Stimulated activated CD4-positive, alpha-beta T cell treated with anti-CD3 and anti-CD28 coated beads, Interleukin-12 subunit alpha, Interleukin-12 subunit beta, amount 100 ng/mL, for 48 hours (primary cell): ENCODE measurements around the gene AJAP1.

Source experiments
- DNase-seq, 3 donors: peaks; one replicate each; pipeline ENCODE4 v3.0.0-alpha.2; 2020; ENCODE audit warnings: low read depth in 2 of 3, low spot score in 1 of 3

Gene AJAP1

DNA sequence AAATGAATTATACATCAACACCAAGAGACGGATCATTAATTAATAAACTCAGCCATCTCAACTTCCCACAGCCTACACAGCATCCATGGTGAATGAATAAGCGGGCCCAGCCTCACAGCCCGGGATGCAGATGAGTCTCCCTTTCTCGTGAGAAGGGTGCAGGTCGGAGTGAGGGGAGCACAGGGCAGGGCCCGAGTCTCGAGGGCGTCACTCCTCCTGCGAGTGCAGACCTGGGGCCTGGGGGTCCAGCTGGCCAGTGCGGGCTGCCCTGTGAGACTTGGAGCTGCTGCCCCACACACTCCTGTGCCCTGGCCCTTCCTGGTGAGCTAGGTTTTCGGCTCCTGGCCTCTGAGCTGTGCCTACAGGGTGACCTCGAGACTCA is 74.7 kb downstream of the AJAP1 start:
- no peak for DNase-seq

DNA sequence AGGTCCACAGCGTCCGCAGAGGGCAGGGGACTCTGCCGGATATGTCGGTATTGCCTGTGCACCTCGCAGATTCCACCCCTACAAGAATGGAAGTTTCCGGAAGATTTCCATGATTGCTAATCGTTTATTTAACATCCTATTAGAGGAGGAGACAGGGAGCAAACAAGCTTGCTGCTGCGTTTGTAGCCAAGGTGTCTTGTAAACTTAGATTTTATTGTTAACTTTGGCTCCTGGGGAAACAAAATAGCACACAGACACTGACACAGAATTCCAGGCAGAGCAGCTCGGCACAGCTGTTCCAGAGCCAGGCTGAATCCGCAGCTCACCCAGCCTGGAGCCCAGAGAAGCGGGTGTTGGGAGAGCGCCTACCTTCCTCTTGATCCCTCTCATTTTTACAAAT is 75.7 kb downstream of the AJAP1 start:
- DNase-seq = no peak

DNA sequence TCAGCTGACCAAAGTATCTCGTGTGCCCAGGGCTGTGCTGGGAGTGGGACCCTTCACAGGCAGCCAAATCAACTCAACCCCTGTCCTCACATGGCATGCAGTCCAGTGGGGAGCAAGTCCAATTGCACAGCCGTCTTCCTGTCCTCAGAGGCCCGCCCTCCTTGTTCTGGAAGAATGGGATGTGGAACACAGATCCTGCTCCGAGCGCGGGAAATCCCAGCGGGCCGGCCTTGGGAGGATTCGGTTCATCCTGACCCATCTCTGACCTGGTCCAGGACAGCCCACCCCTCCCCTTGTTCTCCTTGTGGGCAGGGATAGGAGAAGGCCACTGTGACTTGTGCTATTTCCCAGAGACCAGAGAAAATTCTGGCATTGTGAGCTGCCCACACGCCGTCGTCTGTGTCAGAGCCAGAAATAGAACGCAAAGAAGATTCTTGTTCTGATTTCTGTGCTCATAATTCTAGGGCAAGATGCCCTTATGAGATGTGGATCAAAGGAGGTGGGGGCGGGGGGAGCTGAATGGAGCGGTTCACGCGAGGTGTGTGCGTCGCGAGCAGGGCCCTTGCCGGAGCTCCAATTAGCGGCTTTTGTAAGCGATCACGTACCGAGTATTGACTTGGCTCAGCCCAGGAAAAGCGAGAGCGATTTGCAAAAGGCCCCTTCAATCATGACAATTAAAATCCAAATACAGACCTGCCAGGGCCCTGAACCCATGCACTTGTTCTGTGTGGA is 79.2 kb downstream of the AJAP1 start:
- DNase-seq = no peak

DNA sequence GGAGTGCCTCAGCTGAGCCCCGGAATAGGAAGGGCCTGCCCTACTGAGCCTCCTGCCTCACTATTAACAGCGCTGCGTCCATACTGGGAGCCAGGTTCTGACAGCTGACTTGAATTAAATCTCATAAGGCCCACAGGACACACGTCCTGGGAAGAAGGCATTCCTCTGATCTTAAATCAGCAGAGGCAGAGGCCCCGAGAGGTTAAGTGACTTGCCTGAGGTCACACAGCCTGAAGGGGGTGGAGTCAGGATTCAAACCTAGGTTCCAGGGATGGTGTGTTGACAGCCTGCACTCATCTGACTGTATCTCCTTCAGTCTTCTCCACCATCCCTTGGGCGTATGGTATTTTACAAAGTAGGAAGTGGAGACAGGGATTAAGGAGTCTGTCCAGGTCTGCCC is 79.8 kb downstream of the AJAP1 start:
- no peak for DNase-seq

DNA sequence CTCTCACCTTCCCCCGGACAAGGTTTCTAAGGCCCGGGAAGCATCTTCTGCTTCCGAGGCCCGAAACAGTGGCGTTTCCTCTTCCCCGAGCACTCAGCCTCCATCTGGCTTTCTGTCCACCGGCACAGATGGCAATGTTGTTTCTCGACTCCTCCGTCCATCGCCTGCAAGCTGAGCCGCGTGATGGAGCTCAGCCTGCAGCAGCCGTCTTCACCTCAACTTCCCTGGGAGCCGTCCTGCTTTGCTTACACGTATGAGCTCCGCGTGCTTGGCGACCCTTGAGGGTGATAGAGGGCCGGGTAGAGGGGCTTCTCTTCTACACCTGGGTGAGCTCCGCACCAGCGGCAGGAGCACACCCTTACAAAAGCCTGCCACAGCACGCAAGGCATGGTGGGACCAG is 80.4 kb downstream of the AJAP1 start:
- no peak for DNase-seq

DNA sequence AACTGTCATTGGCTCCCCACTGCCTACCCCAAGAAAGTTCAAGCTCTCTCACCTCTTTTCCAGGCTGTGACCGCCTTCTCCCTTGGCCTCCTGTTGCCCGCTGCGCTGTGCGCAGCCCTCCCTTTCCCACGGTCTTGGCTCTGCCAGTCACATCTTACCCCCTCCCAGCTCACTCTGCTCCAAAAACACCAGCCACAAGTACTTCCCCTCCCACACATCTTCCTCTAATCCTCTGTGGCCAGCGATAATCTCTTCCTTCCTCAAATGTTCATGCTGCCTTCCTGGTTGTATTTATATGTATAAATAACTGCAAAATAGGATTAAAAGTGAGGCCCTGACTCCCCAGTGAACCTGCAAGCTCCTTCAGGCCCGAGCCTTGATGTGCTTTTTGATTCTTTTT is 81.8 kb downstream of the AJAP1 start:
- DNase-seq = no peak

DNA sequence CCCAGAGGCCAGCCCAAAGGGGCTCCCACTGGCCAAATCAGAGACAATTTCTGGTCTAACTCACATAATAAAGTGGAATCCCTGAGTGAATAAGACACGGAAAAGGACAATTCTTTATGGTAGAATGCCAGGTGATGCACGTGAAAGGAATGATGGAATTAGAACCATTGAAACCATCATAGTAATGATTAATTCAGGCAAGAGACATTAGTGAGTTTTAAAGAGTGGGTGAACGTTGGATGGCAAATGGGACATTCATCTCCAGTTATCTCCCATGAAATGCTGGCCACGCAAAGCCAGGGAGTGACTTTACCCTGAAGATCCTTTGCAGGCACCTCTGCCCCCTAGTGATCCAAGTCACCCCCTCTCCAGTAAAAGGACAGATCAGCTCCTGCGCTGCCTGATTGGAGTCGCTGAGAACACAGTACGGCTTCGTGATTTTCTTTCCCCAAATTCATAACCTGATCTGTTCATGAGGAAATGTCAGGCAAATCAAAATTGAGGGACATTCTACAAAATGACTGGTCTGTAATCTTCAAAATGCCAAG is 87.5 kb downstream of the AJAP1 start:
- no peak for DNase-seq

DNA sequence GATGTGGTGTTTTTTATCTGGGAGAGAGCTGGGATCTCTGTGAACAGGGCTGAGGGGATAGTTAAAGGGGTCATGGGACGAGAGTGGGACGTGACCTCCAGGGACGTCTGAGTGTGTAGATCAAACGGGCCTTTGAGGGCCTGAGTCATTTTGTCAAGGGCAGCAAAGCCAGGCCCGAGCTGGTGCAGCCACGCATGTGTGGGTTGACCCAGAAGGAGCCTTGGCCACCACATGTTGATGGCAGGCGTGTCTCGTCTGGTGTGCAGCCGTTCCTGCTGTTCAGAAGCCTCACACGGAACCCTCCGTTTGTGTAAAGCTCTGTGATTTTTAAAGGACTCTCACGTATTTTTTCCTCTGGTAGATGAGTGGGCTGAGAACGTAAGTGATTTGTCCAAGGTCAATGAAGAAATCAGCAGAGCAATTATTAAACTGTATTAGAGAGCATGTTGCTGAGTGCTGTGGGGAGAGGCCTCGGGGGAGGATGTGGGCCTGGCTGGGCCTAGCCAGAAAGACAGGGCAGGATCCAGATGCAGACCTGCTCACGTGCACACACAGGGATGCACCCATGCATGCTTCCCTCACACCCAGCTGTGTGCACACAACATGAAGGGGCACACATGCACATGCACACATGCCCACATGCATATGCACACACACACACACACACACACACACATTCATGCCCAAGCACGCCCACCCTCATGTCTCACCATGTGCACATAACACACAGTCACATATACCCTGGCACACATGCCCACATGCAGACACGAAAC is 89.8 kb downstream of the AJAP1 start:
- DNase-seq = no peak

DNA sequence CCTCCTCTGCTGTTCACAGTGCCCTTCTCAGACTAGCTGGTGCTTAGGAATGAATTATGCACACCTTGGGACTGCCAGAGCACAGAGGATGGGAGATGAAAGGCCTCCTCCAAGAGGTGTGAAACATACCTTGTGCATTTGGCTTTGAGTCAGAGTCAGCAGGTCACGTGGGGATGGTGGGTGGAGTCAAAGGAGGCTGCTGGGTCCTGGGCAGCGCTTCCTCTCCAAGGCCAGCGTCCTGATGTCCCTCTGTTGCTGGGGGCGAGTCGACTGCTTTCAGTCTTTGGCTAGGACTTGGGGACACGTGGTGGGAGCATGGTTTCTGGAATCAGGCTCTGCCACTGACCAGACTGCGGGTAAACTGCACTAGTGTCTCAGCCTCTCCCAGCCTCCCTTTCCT is 91.2 kb downstream of the AJAP1 start:
- DNase-seq = no peak

DNA sequence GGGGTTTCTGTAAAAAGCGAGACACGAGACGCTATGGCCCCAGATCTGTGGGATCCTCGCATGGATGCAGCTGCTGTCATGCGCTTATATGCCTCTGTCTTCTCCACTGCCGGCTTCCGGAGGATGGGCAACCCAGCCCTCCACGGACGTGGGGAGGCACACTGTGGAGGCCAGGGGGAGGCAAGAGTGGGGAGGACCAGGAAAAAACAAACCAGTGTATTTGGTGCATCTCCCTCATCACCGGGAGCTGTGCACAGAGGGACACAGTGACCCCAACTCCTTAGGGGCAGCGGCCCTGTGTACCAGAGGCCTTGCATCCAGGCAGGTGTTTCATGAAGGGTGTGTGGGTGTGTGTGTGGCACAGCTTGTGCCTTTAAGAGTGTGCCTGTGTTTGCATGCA is 95.0 kb downstream of the AJAP1 start:
- no peak for DNase-seq

DNA sequence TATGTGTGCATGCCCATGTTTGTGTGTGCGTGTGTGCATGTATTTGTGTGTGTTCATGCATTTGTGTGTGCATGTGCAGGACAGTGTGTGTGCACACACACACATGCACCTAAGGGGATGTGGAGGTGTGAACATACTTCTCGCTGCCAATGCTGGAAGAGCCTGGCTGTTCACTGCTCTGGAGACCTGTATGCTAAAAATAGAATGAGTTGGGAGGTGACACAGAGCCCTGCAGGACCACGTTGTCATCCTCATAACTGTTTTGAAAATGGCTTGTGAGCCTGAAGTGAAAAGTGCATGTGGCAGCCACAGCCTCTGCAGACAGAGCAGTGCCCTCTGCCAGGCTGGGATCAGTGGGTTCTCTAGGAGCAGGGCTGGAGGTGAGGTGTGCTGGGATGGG is 95.8 kb downstream of the AJAP1 start:
- DNase-seq = no peak

DNA sequence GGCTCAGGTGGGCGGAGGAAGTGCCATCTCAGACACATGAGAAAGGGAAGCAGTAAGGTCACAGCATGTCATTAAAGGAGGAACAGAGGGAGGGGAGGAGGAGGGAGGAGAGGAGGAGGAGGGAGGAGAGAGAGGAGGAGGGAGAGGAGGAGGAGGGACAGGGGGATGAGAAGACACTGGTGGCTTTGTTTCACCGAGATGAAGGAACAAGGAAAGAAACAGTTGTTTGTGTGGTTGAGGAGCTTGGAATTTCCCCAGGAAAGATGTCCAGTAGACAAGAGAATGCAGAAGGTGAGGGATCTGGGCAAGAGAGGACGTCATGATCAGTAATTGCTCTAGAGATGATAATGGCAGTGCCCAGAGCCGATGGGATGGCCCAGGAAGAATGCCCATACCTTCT is 97.7 kb downstream of the AJAP1 start:
- no peak for DNase-seq

DNA sequence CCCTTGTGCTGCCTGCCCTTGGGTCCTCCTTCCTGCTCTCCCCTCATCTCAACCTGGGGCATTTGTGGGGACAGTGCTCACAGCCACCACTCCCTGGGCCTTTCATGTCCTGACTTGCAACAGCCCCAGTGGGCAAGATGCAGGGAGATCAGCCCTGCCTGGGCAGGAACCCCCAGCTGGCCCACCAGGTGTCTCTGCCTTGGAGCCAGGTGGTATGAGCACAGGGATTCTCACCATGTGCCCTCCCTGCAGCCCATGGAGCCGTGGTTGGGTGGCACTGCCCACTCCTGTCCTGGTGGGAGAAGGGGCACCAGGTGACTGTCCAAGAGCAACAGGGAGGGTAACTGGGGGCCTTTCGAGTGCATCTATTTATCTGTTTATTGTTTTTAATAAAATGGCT is 100.4 kb downstream of the AJAP1 start:
- DNase-seq = no peak

DNA sequence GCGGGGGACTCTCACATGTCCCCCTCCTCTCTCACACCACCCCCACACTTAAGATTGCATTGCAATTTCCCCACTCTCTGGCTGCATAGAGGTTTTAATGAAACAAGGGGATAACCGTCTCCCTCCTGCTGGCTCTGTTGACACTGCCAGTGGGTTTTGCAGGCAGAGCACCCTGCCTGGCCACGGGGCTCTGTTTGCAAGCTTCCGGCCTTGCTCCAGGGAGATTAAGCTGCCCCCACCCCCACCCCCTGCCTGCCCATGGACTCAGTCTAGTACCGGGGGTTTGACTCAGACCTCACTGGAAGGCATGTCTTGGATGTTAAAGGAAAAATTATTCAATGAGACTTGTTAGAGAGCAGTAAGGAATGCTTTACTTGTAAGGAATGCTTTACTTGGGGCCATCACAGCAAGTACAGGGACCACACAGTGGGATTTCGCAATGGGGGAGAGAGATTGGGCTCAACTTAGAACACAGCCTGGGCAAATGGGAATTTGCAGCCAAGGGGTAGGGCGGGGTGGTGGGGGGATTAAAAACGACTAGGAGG is 101.0 kb downstream of the AJAP1 start:
- no peak for DNase-seq

DNA sequence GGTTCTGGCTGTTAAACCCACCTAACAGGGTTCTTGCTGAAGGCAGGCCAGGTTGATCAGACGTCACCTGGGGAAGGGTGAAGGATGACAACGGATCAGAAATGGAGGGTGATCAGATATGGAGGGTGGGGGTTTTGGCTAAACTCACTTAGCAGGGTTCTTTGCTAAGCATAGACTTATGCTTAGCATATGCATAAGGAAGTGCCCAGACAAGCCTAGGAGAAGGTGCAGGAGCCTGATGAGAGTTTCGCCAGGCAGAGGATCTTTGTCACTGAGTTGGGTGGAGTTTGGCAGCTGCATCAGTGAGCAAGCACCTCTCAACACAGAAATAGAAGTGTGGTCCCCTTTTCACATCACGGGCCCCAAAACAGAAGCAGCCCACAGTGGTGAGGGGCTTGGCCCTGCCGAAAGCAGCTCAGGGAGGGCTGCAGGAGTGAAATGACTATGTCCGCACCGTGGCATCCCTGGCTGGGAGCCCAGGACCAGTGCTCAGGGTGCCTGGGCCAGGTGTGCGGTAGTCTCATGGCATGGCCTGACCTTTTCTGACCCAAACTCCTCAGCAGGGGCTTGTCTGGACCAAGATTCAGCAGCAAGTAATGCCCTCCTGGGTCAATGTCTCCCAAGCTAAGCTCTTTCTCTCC is 101.6 kb downstream of the AJAP1 start:
- DNase-seq = no peak

DNA sequence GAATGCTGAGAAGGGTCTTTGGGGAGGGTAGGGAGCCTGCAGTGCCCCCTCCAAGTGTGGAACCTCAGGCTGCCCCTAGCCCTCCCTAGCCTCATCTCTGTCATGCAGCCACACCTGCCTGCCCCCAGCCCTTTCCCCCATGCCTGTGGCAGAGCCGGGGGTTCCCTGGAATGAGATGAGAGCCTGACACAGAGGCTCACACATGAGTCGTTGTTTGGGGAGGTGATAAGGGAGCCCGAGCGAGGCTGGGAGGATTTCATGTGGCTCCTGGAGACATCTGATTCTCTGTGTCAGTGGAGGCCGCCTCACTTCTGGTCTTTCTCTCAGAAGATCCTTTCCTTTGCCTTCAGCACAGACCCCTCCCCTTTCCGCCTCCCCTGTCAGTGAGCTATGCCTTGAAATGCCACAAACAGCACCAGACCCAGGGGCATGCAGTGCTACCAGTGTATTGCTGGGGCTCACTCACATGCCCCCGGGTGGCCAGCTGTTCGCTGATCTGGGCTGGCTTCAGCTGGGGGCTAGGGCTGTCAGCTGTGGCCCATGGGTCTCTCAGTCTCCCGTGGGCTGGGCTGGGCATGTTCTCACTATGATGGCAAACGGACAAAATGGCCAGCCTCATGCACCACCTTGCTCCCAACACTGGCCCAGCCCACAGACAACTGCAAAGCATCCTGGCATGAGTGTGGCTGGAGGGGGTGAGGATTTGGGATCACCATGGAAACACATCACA is 102.6 kb downstream of the AJAP1 start:
- DNase-seq = no peak

DNA sequence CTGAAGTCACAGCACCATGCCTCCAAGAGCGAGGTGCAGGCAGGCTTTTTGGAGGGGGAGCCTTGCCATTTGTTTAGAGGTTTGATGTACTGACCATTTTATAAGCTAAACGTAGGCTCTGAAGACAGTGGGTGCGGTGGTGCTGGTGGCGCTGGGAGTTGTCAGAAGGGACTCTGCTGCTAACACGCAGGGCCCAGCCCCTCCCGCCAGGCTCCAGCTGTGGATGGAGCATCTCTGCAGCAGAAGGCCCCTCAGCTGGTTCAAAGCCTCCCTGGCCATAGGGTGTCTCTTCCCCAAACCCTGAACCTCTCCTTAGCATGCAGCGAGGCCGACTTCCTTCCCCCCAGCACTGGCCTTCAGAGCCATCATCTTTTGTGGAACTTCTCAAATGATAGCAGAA is 105.3 kb downstream of the AJAP1 start:
- no peak for DNase-seq

DNA sequence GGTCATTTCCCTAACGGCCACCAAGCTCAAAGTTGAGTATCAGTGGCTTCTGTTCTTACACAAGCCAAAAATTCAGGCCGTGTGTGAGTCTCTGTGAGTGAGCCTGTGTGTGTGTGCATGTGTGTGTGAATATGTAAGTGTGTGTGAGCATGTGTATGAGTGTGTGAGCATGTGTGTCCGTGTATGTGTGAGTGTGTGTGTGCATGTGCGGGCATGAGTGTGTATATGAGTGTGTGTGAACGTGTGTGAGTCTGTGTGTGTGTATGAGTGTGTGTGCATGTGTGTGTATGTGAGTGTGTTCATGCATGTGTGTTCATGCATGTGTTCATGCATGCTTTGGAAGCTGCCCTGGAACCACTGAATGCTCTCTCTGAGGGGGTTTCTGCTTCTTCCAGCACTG is 105.7 kb downstream of the AJAP1 start:
- DNase-seq = no peak

DNA sequence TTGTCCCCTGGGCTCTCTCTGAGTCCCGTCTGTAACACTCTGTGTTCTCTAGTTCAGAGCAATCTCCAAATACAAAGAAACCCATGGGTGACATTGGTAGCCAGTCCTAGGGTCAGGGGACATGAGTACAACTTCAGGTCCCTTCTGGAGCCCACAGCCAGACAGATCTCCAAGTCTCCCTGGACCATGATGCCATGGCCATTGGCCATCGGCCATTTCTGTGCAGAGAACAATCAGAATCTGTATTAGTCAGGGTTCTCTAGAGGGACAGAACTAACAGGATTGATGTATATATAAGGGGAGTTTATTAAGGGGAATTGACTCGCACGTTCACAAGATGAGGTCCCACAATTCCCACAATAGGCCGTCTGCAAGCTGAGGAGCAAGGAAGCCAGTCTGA is 106.9 kb downstream of the AJAP1 start:
- DNase-seq = no peak

DNA sequence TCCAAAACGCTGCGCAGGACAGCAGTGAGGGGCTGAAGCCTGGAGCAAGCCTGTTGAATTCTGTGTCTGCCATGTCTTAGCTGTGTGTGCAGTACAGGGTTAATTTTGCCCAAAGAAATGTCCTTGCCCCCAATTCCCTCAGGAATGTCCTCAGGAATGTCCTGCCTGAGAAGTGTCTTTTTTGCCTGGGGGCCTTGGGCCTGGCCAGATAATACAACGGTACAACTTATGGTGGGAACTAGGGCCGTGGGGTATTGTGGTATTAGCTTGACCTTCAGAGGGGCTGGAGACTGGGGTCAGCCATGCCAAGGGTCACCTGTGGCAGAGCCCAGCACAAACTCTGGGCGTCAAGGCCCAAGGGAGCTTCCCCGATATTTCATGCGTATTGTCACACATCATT is 107.7 kb downstream of the AJAP1 start:
- no peak for DNase-seq

DNA sequence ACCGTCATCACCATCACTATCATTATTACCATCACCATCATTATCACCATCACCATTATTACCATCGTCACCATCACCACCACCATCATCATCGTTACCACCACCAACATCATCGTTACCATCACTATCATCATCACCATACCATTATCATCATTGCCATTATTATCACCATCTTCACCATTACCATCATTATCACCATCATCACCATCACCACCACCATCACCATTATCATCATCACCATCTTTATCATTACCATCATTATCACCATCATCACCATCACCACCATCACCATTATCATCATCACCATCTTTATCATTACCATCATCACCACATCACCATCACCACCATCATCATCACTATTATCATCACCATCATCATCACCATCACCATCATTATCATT is 112.9 kb downstream of the AJAP1 start:
- DNase-seq = no peak
